Activated T-cell treated with anti-CD3 and anti-CD28 coated beads, Interleukin-2, amount 50 U/mL, for 24 hours (primary cell): ENCODE measurements around the gene FBLN5.

Source experiments
- DNase-seq: peaks from one replicate; pipeline ENCODE4 v3.0.0-alpha.2; 2020
- H3K27ac Mint-ChIP-seq: 2 replicates; pipeline ENCODE4 v1.8.0; 2020; ENCODE audit warnings: mild to moderate bottlenecking, mixed read lengths
- H3K27me3 Mint-ChIP-seq: 2 replicates; pipeline ENCODE4 v1.8.0; 2020; ENCODE audit warnings: mixed read lengths
- H3K36me3 Mint-ChIP-seq: 2 replicates; pipeline ENCODE4 v1.8.0; 2020; ENCODE audit warnings: low read depth, mixed read lengths
- H3K4me1 Mint-ChIP-seq: 2 replicates; pipeline ENCODE4 v1.8.0; 2020; ENCODE audit warnings: low read depth, mixed read lengths
- H3K4me3 Mint-ChIP-seq: 2 replicates; pipeline ENCODE4 v1.8.0; 2020; ENCODE audit warnings: mild to moderate bottlenecking, moderate library complexity, mixed read lengths
- H3K9me3 Mint-ChIP-seq: 2 replicates; pipeline ENCODE4 v1.8.0; 2020; ENCODE audit warnings: mixed read lengths

The FBLN5 gene

GRCh38 chr14:91929700-91930099 lies 17.8 kb downstream of the FBLN5 start:
- Mint-ChIP-seq H3K36me3 (no peaks in the 10 kb centered on the region), H3K4me1 (no peaks in the 10 kb centered on the region), H3K27me3 (no peaks in the 10 kb centered on the region), H3K4me3 (no peak overlapping the region), H3K9me3 (no peaks in the 10 kb centered on the region), H3K27ac (no peak overlapping the region)
- no peak for DNase-seq

DNA sequence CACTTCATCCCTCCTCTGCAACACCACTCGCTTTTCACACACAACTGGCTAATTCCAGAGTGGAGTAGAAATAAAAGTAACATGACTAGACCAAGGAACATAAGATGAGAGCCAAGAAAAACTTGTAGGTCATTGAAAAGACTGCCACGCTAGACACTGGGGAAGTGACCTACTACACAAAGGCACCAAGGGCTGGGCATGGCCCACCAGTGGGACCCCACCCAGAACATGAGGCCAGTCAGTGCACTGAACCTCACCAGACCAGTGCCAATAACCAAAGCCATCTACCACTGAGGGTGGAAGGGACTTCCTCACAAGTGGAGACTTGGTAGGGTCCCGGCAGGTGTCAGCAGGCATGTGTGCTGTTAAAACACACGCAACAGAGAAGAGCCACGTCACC lies 19.7 kb downstream of the FBLN5 start:
- Mint-ChIP-seq H3K4me1 (no peaks in the 10 kb centered on the region), H3K36me3 (no peaks in the 10 kb centered on the region), H3K9me3 (no peaks in the 10 kb centered on the region), H3K27ac (no peak overlapping the region), H3K27me3 (no peaks in the 10 kb centered on the region), H3K4me3 (no peak overlapping the region)
- DNase-seq, result no peak

- no peak for DNase-seq
- H3K27ac Mint-ChIP-seq, result no peak overlapping the region
Measured at GRCh38 chr14:91927191-91927590, 20.3 kb downstream of the FBLN5 start.

DNA sequence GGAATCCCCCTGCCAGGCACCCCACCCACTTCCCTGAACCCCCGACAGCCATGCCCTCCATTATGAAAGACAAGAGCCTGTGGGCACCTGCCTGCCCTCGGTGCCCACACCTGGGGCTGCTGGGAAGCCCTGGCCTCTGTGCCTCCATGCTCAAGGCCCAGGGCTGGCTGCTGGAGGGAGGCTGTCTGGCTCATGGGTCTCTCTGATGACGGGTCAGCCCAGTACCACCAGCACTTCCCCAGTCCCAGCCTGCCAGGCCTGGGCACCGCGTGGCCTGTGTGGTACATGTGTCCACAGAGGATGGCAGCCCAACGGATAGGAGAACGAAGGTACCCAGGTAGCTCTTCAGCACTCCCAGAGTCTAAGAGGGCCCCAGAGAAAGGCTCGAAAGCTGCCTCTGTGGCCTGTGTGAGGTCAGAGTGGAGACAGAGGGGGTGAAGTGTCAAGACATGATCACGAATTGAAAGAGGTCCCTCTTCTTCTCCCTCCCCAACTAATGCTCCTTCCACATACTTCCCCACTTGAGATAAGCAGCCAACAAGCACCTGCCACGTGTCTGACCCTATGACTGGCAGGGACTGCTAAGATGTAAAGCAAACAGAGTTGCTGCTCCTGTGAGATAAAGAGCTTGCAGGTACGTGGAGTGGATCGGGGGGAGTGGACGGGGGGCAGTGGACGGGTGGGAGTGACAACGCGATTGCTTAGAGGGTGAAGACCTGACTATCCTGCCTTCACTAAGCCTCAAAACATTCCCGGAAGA lies 21.2 kb downstream of the FBLN5 start:
- no peaks in the 10 kb centered on the region for H3K27me3 Mint-ChIP-seq
- no peaks in the 10 kb centered on the region for H3K4me1 Mint-ChIP-seq
- DNase-seq, result no peak
- no peaks in the 10 kb centered on the region for H3K9me3 Mint-ChIP-seq
- no peaks in the 10 kb centered on the region for H3K36me3 Mint-ChIP-seq
- no peak overlapping the region for H3K4me3 Mint-ChIP-seq
- no peak overlapping the region for H3K27ac Mint-ChIP-seq

More at GRCh38 chr14:91927191-91927590, 20.3 kb downstream of the FBLN5 start:
- Mint-ChIP-seq H3K4me3 (no peak overlapping the region), H3K36me3 (no peaks in the 10 kb centered on the region), H3K9me3 (no peaks in the 10 kb centered on the region), H3K27me3 (no peaks in the 10 kb centered on the region), H3K4me1 (no peaks in the 10 kb centered on the region)

- DNase-seq, result no peak
- Mint-ChIP-seq H3K4me1 (no peaks in the 10 kb centered on the region), H3K9me3 (no peaks in the 10 kb centered on the region), H3K4me3 (no peak overlapping the region), H3K27ac (no peak overlapping the region), H3K36me3 (no peaks in the 10 kb centered on the region), H3K27me3 (no peaks in the 10 kb centered on the region)
Measured at GRCh38 chr14:91925727-91926121, 21.8 kb downstream of the FBLN5 start.

- H3K4me1 Mint-ChIP-seq, result no peaks in the 10 kb centered on the region
- H3K4me3 Mint-ChIP-seq, result no peak overlapping the region
- H3K9me3 Mint-ChIP-seq, result no peaks in the 10 kb centered on the region
- no peak overlapping the region for H3K27ac Mint-ChIP-seq
- no peaks in the 10 kb centered on the region for H3K36me3 Mint-ChIP-seq
- no peaks in the 10 kb centered on the region for H3K27me3 Mint-ChIP-seq
- no peak for DNase-seq
Measured at GRCh38 chr14:91925001-91925726, 22.3 kb downstream of the FBLN5 start.

DNA sequence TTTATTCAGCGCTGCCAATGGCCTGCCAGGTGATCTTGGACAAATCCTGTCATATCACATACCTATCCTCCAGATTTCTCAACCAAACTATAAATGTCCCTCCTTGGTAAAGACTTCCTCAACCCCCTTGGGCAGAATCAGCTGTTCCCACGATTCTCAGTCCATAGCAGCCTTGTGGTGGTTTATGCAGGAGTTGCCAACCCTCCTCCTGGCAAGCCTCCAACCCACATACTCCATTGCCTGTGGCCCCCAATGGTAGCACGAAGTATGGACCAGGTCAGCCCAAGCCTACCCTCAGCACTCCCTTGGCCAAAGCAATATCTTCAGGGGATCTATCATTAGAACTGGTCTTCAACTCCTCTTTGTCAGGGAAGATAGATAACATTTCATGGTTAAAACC lies 27.0 kb downstream of the FBLN5 start:
- no peak overlapping the region for H3K27ac Mint-ChIP-seq
- H3K4me3 Mint-ChIP-seq, result no peak overlapping the region
- no peak for DNase-seq
- H3K9me3 Mint-ChIP-seq, result peaks cover 2% of the 10 kb centered on the region
- no peaks in the 10 kb centered on the region for H3K27me3 Mint-ChIP-seq
- no peaks in the 10 kb centered on the region for H3K36me3 Mint-ChIP-seq
- H3K4me1 Mint-ChIP-seq, result no peaks in the 10 kb centered on the region

- no peak for DNase-seq
- H3K36me3 Mint-ChIP-seq, result no peaks in the 10 kb centered on the region
Measured at GRCh38 chr14:91919814-91920213, 27.7 kb downstream of the FBLN5 start.

DNA sequence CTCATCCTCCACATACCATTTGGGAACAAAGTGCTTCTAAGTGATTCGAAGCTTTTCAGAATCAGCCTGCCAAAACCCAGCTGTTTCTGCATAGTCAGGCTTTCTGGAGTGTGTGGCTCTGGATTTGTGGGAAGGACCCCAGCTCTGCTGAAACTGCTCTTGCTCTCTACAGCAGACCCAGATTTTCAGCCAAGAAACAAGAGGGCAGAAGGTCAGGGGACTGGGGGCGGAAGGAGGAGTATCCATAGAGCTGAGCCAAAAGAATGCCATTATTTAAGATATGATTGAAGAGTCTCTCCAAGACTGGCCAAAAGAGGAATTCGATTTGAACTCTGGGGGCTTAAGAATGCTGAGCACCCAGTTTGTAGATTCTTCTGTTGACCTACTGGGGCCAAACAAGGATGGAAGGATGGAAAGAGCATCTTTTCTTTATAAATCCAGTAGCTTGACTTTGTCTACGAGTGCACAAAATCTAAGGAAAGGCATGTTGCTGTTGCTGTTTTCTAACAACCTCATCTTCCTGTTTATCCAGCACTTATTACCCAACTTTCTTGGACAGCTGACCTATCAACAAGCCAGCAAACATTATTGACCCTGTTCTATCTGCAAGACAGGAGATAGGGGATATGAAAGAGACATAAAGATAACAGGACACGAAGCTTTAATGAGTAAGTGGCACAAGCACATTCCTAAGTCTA lies 29.2 kb downstream of the FBLN5 start:
- no peaks in the 10 kb centered on the region for H3K36me3 Mint-ChIP-seq
- no peak overlapping the region for H3K27ac Mint-ChIP-seq
- H3K4me1 Mint-ChIP-seq, result no peaks in the 10 kb centered on the region
- no peak overlapping the region for H3K4me3 Mint-ChIP-seq
- H3K27me3 Mint-ChIP-seq, result no peaks in the 10 kb centered on the region
- H3K9me3 Mint-ChIP-seq, result peaks cover 2% of the 10 kb centered on the region
- DNase-seq, result no peak

More at GRCh38 chr14:91919814-91920213, 27.7 kb downstream of the FBLN5 start:
- no peaks in the 10 kb centered on the region for H3K27me3 Mint-ChIP-seq
- H3K9me3 Mint-ChIP-seq, result peaks cover 2% of the 10 kb centered on the region
- no peak overlapping the region for H3K4me3 Mint-ChIP-seq
- H3K4me1 Mint-ChIP-seq, result no peaks in the 10 kb centered on the region
- H3K27ac Mint-ChIP-seq, result no peak overlapping the region

DNA sequence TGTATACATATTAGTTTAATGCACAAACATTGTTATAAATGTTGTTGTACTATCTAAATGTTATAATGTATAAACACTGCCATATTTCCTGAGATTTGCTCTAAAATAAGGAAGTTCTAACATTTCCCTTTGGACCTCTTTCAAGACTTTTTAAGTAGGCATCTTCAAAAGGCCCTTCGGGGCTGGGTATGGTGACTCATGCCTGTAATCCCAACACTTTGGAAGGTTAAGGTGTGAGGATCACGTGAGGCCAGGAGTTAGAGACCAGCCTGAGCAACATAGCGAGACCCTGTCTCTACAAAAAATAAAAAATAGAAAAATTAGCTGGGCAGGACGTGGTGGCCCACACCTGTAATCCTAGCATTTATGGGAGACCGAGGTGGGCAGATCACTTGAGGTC lies 35.5 kb downstream of the FBLN5 start:
- H3K4me3 Mint-ChIP-seq, result no peak overlapping the region
- H3K27ac Mint-ChIP-seq, result no peak overlapping the region
- no peaks in the 10 kb centered on the region for H3K36me3 Mint-ChIP-seq
- no peak for DNase-seq
- H3K9me3 Mint-ChIP-seq, result peaks cover 2% of the 10 kb centered on the region
- no peaks in the 10 kb centered on the region for H3K27me3 Mint-ChIP-seq
- peaks cover 17% of the 10 kb centered on the region for H3K4me1 Mint-ChIP-seq

DNA sequence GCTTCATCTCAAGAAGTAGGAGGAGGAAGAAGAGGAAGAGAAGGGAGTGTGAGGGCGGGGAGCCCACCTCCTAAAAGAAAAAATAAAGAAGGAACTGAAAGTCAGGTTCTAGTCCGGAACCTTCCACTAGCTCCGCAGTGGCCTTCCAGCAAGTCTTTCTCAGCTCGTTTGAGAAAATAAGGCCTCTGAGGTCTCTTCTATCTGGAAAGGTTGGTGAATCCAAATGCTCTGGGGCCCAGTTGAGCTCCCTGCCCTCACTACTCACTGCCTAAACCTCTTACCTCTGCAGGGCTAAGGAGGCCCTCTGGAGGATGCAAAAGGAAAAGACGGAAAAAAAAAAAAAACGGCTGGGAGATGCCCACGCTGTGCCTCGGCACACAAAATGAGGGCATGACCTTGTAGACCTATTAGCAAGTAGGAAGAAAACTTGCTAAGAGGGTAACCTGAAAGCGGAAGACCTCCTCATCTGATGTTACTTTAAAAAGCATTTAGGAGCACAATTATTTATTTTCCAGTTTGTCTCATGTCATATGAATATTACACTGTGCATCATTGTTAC lies 35.9 kb downstream of the FBLN5 start:
- peak; percentile 52 for DNase-seq
- Mint-ChIP-seq H3K4me3 (no peak overlapping the region), H3K27ac (peak overlapping the region; percentile 53), H3K27me3 (no peaks in the 10 kb centered on the region), H3K4me1 (peaks cover 17% of the 10 kb centered on the region), H3K9me3 (peaks cover 2% of the 10 kb centered on the region), H3K36me3 (no peaks in the 10 kb centered on the region)

DNA sequence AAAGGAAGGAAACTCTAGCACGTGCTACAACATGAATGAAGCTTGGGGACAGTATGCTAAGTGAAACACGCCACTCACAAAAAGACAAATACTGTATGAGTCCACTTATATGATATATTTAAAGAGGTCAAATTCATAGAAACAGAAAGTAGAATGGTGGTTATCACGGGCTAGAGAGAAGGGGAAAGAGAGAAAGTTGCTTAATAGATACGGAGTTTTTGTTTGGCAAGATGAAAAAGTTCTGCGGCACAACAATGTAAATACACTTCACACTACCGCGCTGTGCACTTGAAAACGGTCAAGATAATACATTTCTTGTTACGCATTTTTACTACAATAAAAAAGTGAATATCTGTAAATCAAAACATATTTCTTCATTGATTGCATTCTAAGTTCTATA lies 37.3 kb downstream of the FBLN5 start:
- Mint-ChIP-seq H3K9me3 (no peaks in the 10 kb centered on the region), H3K36me3 (no peaks in the 10 kb centered on the region), H3K4me1 (peaks cover 17% of the 10 kb centered on the region), H3K27me3 (no peaks in the 10 kb centered on the region), H3K4me3 (no peak overlapping the region), H3K27ac (no peak overlapping the region)
- DNase-seq, result no peak

DNA sequence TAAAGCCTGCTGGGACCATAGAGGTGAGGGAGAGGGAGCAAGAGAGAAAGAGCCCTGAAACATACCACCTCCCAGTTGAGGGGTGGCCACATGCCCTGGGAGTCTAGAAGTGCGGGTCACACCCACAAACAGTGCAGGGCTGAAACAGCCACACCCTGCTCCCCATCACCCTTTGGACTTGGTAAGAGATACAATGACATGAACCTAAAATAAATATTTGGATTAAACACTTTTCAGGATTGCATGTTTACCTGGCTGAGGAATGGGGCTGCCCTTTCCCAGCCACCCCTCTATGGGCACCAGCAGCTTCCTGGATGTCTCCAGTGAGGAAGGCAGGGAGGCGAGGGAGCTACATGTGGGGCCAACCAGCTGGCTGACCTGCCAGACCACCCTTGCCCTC lies 41.1 kb downstream of the FBLN5 start:
- no peaks in the 10 kb centered on the region for H3K36me3 Mint-ChIP-seq
- no peaks in the 10 kb centered on the region for H3K9me3 Mint-ChIP-seq
- no peak overlapping the region for H3K4me3 Mint-ChIP-seq
- peaks cover 11% of the 10 kb centered on the region for H3K4me1 Mint-ChIP-seq
- no peak for DNase-seq
- H3K27ac Mint-ChIP-seq, result no peak overlapping the region
- no peaks in the 10 kb centered on the region for H3K27me3 Mint-ChIP-seq

DNA sequence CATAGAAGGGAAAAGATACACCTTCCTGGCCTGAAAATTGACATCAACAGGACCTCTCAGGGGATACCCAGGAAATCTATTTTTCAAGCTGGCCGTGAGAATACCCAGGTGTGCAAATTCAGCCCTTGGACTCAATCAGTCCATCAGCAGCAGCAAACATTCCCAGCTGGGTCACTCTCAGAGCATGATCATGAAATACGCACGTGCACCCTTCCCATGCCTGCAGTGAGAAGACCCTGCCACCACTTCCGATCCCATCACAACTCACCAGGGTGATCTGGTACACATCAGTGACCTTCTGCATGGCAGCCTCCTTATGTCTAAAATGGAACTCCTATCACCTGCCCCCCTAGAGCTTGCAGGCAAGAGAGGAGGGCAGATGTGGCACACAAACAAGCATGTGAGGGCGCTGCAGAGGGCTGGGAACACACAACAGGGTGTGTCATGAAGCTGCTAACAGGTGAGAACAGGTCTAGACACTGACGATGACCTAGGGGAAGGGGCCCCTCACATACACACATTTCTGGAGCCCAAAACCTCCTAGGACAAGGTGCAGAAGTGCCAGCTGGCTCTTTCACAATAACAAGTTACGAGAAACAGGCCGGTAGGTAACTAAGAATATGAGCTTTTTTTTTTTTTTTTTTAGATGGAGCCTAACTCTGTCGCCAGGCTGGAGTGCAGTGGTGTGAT lies 42.4 kb downstream of the FBLN5 start:
- no peaks in the 10 kb centered on the region for H3K27me3 Mint-ChIP-seq
- DNase-seq, result no peak
- no peaks in the 10 kb centered on the region for H3K4me1 Mint-ChIP-seq
- H3K36me3 Mint-ChIP-seq, result no peaks in the 10 kb centered on the region
- no peak overlapping the region for H3K27ac Mint-ChIP-seq
- no peaks in the 10 kb centered on the region for H3K9me3 Mint-ChIP-seq
- H3K4me3 Mint-ChIP-seq, result no peak overlapping the region
